Stimulated activated CD8-positive, alpha-beta memory T cell treated with anti-CD3 and anti-CD28 coated beads, Interleukin-15, amount 100 ng/mL, for 1 hour (primary cell): Measurements from ENCODE around the gene ZNF423.

ENCODE experiments used
- DNase-seq: peaks from one replicate; pipeline ENCODE4 v3.0.0-alpha.2; 2020; ENCODE audit warnings: low read depth

Gene ZNF423

GRCh38 chr16:49640581-49640980 is 215.3 kb downstream of the ZNF423 start:
- DNase-seq = no peak

- no peak for DNase-seq
These were observed 216.0 kb downstream of the ZNF423 start for GRCh38 chr16:49639739-49640431.

- DNase-seq = no peak
These were observed 217.0 kb downstream of the ZNF423 start for GRCh38 chr16:49638673-49639610.

GRCh38 chr16:49637933-49638672 is 217.8 kb downstream of the ZNF423 start:
- no peak for DNase-seq

- no peak for DNase-seq
These were observed 218.4 kb downstream of the ZNF423 start for GRCh38 chr16:49637511-49637910.

- no peak for DNase-seq
These were observed 219.3 kb downstream of the ZNF423 start for GRCh38 chr16:49636608-49637007.

GRCh38 chr16:49635591-49636581 is 220.0 kb downstream of the ZNF423 start:
- no peak for DNase-seq

GRCh38 chr16:49635009-49635350 is 220.9 kb downstream of the ZNF423 start:
- DNase-seq = no peak

- DNase-seq = no peak
These were observed 221.5 kb downstream of the ZNF423 start for GRCh38 chr16:49634235-49635008.

- no peak for DNase-seq
These were observed 223.1 kb downstream of the ZNF423 start for GRCh38 chr16:49632795-49633184.

GRCh38 chr16:49632086-49632794 is 223.7 kb downstream of the ZNF423 start:
- DNase-seq = no peak

GRCh38 chr16:49631187-49632041 is 224.5 kb downstream of the ZNF423 start:
- no peak for DNase-seq

- no peak for DNase-seq
These were observed 225.1 kb downstream of the ZNF423 start for GRCh38 chr16:49630783-49631182.

GRCh38 chr16:49629851-49630250 is 226.1 kb downstream of the ZNF423 start:
- DNase-seq = no peak

GRCh38 chr16:49628148-49628547 is 227.8 kb downstream of the ZNF423 start:
- no peak for DNase-seq

- no peak for DNase-seq
These were observed 230.4 kb downstream of the ZNF423 start for GRCh38 chr16:49625311-49626065.

GRCh38 chr16:49623501-49624266 is 232.2 kb downstream of the ZNF423 start:
- DNase-seq = no peak
